Naive thymus-derived CD8-positive, alpha-beta T cell (primary cell): Measurements from ENCODE around the gene NOP56. TPM values are rescaled to one million over a fixed set of nuclear protein-coding genes. Genes with fewer than 3 reads are reported as not detected.
"Not testable (repeated sequence)": the region's sequence is repeated elsewhere in the genome, so short reads cannot be mapped to it uniquely, and the experiment has no call there.

Experiments
- ATAC-seq, 2 donors: fragments of 150-1000 bp; cut with Tn5 transposase in 1 of 2; sonication (Bioruptor Pico), chemical (Tn5 transposase) in 1 of 2; 1 replicate in 1 of 2; 2 replicates in 1 of 2; pipeline ENCODE4 v1.10.0; 2021; ENCODE audit warnings: mild to moderate bottlenecking in 2 of 2, moderate library complexity in 2 of 2
- POLR2A ChIA-PET: fragments of 350-600 bp; sonication (Branson Sonifier 250); formaldehyde crosslinking; loops from one replicate; lab custom pipeline; 2021; ENCODE audit warnings: antibody characterized with exemption; lab: Charles Lee
- DNase-seq, 10 donors: peaks; one replicate each; pipeline versions ENCODE4 v3.0.0 to v3.0.0-alpha.2; 2020 to 2022
- H3K27ac Mint-ChIP-seq, 10 donors: one replicate each; pipeline ENCODE4 v1.8.0; 2020 to 2022; ENCODE audit warnings: mild to moderate bottlenecking in 10 of 10, mixed read lengths in 10 of 10, moderate library complexity in 4 of 10, inconsistent platforms in 1 of 10
- H3K27me3 Mint-ChIP-seq, 5 donors: one replicate each; pipeline ENCODE4 v1.8.0; 2021 to 2022; ENCODE audit warnings: mixed read lengths in 5 of 5
- H3K36me3 Mint-ChIP-seq, 3 donors: one replicate each; pipeline ENCODE4 v1.8.0; 2020 to 2022; ENCODE audit warnings: mixed read lengths in 3 of 3, mild to moderate bottlenecking in 2 of 3, inconsistent platforms in 1 of 3
- H3K4me1 Mint-ChIP-seq, 4 donors: one replicate each; pipeline ENCODE4 v1.8.0; 2021 to 2022; ENCODE audit warnings: mixed read lengths in 4 of 4
- H3K4me3 Mint-ChIP-seq, 10 donors: one replicate each; pipeline ENCODE4 v1.8.0; 2020 to 2022; ENCODE audit warnings: mild to moderate bottlenecking in 10 of 10, mixed read lengths in 10 of 10, moderate library complexity in 6 of 10, inconsistent platforms in 1 of 10
- H3K9me3 Mint-ChIP-seq, 9 donors: one replicate each; pipeline ENCODE4 v1.8.0; 2020 to 2022; ENCODE audit warnings: mixed read lengths in 9 of 9, mild to moderate bottlenecking in 3 of 9, inconsistent platforms in 1 of 9, moderate library complexity in 1 of 9
- polyA plus RNA-seq, 3 donors: library from polyadenylated mRNA; unstranded; fragments of 300-500 nt; fragmentation: Illumina TruSeq; gene quantifications; one replicate each; pipeline ENCODE4 v1.2.3, GENCODE V29; 2021
- total RNA-seq, 8 experiments: library from RNA in 2 of 8; stranded (reverse) in 2 of 8; gene quantifications; one replicate each; pipeline ENCODE4 v1.2.3 and lab custom pipeline; 2021 to 2026

Gene NOP56
- total and polyA plus RNA-seq, 5 experiments from 2014 or later = 72.3 to 279 (median 115) TPM

GRCh38 chr20:2663887-2664719 is 11.7 kb downstream of the NOP56 start, which contains the start of gene IDH3B:
TSS of gene IDH3B (minus strand) at chr20:2664216. CDS start at chr20:2664188, 28 bp downstream.
- no peaks in the 10 kb centered on the region for H3K9me3 Mint-ChIP-seq
- H3K27ac Mint-ChIP-seq = peak within 1 kb of the TSS; percentile 92 to 100 (median 96)
- ATAC-seq = peak; percentile 98 to 99
- POLR2A ChIA-PET = interaction anchor here (0.6 to 5.9 kb wide), 22 partner anchors 9 to 562 kb away, joined by 3 to 150 read pairs (median 4); partner anchors contain the start of genes NOP56, PCED1A, SNRPB and VPS16
- H3K4me3 Mint-ChIP-seq = peak within 1 kb of the TSS; percentile 89 to 99 (median 92)
- peak; percentile 80 to 94 (median 91) for DNase-seq
- peaks cover 0 to 7% (median 0%) of the 10 kb centered on the region in 5 donors for H3K27me3 Mint-ChIP-seq
- H3K36me3 Mint-ChIP-seq = peaks cover 4 to 38% (median 12%) of the 10 kb centered on the region in 3 donors
- H3K4me1 Mint-ChIP-seq = peaks cover 12 to 37% (median 26%) of the 10 kb centered on the region in 4 donors

GRCh38 chr20:2671977-2672376 is 19.5 kb downstream of the NOP56 start:
- no peak for ATAC-seq
- no peaks in the 10 kb centered on the region for H3K4me1 Mint-ChIP-seq

GRCh38 chr20:2672446-2672845 is 20.0 kb downstream of the NOP56 start:
- ATAC-seq = no peak
- H3K9me3 Mint-ChIP-seq = no peaks in the 10 kb centered on the region
- H3K36me3 Mint-ChIP-seq = no peaks in the 10 kb centered on the region
- H3K4me1 Mint-ChIP-seq = no peaks in the 10 kb centered on the region
- no peak for DNase-seq
- peak overlapping the region in 1 of 10 donors; percentile 10 for H3K27ac Mint-ChIP-seq
- no peak overlapping the region for H3K4me3 Mint-ChIP-seq
- POLR2A ChIA-PET = interaction anchor here (1.2 kb wide), 1 partner anchor 8 kb away, joined by 3 read pairs; the partner anchor contains the start of gene IDH3B
- peaks cover 0 to 7% (median under 1%) of the 10 kb centered on the region in 5 donors for H3K27me3 Mint-ChIP-seq

More at GRCh38 chr20:2671977-2672376, 19.5 kb downstream of the NOP56 start:
- Mint-ChIP-seq H3K27ac (peak overlapping the region in 1 of 10 donors; percentile 10), H3K27me3 (peaks cover 0 to 7% (median 0%) of the 10 kb centered on the region in 5 donors), H3K36me3 (no peaks in the 10 kb centered on the region), H3K4me3 (no peak overlapping the region), H3K9me3 (no peaks in the 10 kb centered on the region)
- POLR2A ChIA-PET = interaction anchor here (1.1 to 1.2 kb wide), 2 partner anchors 8 to 20 kb away, joined by 3 read pairs; partner anchors contain the start of genes IDH3B and NOP56
- no peak for DNase-seq

- no peaks in the 10 kb centered on the region for H3K4me1 Mint-ChIP-seq
- POLR2A ChIA-PET = interaction anchor here (0.6 to 1.2 kb wide), 4 partner anchors 9 to 66 kb away, joined by 3 to 10 read pairs (median 4); partner anchors contain the start of gene IDH3B
- no peak overlapping the region for H3K27ac Mint-ChIP-seq
- no peaks in the 10 kb centered on the region for H3K36me3 Mint-ChIP-seq
- no peaks in the 10 kb centered on the region for H3K9me3 Mint-ChIP-seq
- DNase-seq (no peak), ATAC-seq (no peak)
- H3K4me3 Mint-ChIP-seq = no peak overlapping the region
- peaks cover 0 to 9% (median 4%) of the 10 kb centered on the region in 5 donors for H3K27me3 Mint-ChIP-seq
Measured at GRCh38 chr20:2673453-2673852, 21.0 kb downstream of the NOP56 start.

- POLR2A ChIA-PET = interaction anchor here (0.6 to 0.7 kb wide), 2 partner anchors 40 to 404 kb away, joined by 3 to 5 read pairs; no protein-coding TSS in a partner anchor
- peaks cover 13 to 34% (median 24%) of the 10 kb centered on the region in 5 donors for H3K27me3 Mint-ChIP-seq
- no peaks in the 10 kb centered on the region for H3K4me1 Mint-ChIP-seq
- H3K9me3 Mint-ChIP-seq = no peaks in the 10 kb centered on the region
- DNase-seq (no peak), ATAC-seq (no peak)
- H3K36me3 Mint-ChIP-seq = no peaks in the 10 kb centered on the region
- H3K4me3 Mint-ChIP-seq = no peak overlapping the region
- H3K27ac Mint-ChIP-seq = no peak overlapping the region
Measured at GRCh38 chr20:2680046-2680445, 27.6 kb downstream of the NOP56 start.

- H3K4me1 Mint-ChIP-seq, H3K4me3 Mint-ChIP-seq, POLR2A ChIA-PET, H3K36me3 Mint-ChIP-seq, H3K9me3 Mint-ChIP-seq, ATAC-seq, DNase-seq: not testable (repeated sequence)
- Mint-ChIP-seq H3K27ac (peak overlapping the region in 1 of 10 donors; percentile 34), H3K27me3 (peaks cover 13 to 31% (median 24%) of the 10 kb centered on the region in 5 donors)
Measured at GRCh38 chr20:2682040-2682439, 29.6 kb downstream of the NOP56 start.

- not testable (repeated sequence) for H3K36me3 Mint-ChIP-seq, ATAC-seq, H3K4me3 Mint-ChIP-seq, H3K9me3 Mint-ChIP-seq, H3K27ac Mint-ChIP-seq, DNase-seq
- Mint-ChIP-seq H3K27me3 (peaks cover 13 to 28% (median 21%) of the 10 kb centered on the region in 5 donors), H3K4me1 (peaks cover 4 to 18% (median 12%) of the 10 kb centered on the region in 4 donors)
- POLR2A ChIA-PET = interaction anchor here (0.6 kb wide), 1 partner anchor 15 kb away, joined by 4 read pairs; no protein-coding TSS in a partner anchor
Measured at GRCh38 chr20:2684817-2685216, 32.4 kb downstream of the NOP56 start.

GRCh38 chr20:2687514-2687913 is 35.1 kb downstream of the NOP56 start:
- H3K4me3 Mint-ChIP-seq = peak overlapping the region in 9 of 10 donors; percentile 43 to 71 (median 56)
- ATAC-seq = no peak
- peaks cover 21 to 33% (median 28%) of the 10 kb centered on the region in 4 donors for H3K4me1 Mint-ChIP-seq
- POLR2A ChIA-PET = interaction anchor here (0.7 to 3.3 kb wide), 7 partner anchors 12 to 65 kb away, joined by 3 to 16 read pairs (median 6); partner anchors contain the start of genes IDH3B and NOP56
- peaks cover 3 to 28% (median 8%) of the 10 kb centered on the region in 5 donors for H3K27me3 Mint-ChIP-seq
- no peaks in the 10 kb centered on the region for H3K9me3 Mint-ChIP-seq
- H3K36me3 Mint-ChIP-seq = no peaks in the 10 kb centered on the region
- no peak for DNase-seq
- H3K27ac Mint-ChIP-seq = peak overlapping the region in 5 of 10 donors; percentile 9 to 80 (median 31)

GRCh38 chr20:2688041-2688591 is 35.7 kb downstream of the NOP56 start:
- DNase-seq = peak; percentile 70 to 89 (median 78)
- peak overlapping the region; percentile 9 to 82 (median 54) for H3K27ac Mint-ChIP-seq
- no peaks in the 10 kb centered on the region for H3K9me3 Mint-ChIP-seq
- H3K4me3 Mint-ChIP-seq = peak overlapping the region in 9 of 10 donors; percentile 43 to 71 (median 56)
- peak; percentile 78 to 91 for ATAC-seq
- peaks cover 21 to 33% (median 28%) of the 10 kb centered on the region in 4 donors for H3K4me1 Mint-ChIP-seq
- no peaks in the 10 kb centered on the region for H3K36me3 Mint-ChIP-seq
- POLR2A ChIA-PET = interaction anchor here (0.6 to 3.3 kb wide), 10 partner anchors 10 to 65 kb away, joined by 3 to 16 read pairs (median 4); partner anchors contain the start of genes IDH3B and NOP56
- H3K27me3 Mint-ChIP-seq = peaks cover 2 to 25% (median 5%) of the 10 kb centered on the region in 5 donors

- no peaks in the 10 kb centered on the region for H3K36me3 Mint-ChIP-seq
- peaks cover 24 to 33% (median 28%) of the 10 kb centered on the region in 4 donors for H3K4me1 Mint-ChIP-seq
- ATAC-seq (no peak), DNase-seq (no peak)
- peaks cover 4 to 27% (median 12%) of the 10 kb centered on the region in 5 donors for H3K27me3 Mint-ChIP-seq
- no peaks in the 10 kb centered on the region for H3K9me3 Mint-ChIP-seq
- POLR2A ChIA-PET = interaction anchor here (0.8 to 3.3 kb wide), 2 partner anchors 27 to 52 kb away, joined by 3 to 10 read pairs; partner anchors contain the start of gene IDH3B
- H3K4me3 Mint-ChIP-seq = peak overlapping the region in 2 of 10 donors; percentile 8 to 45
- peak overlapping the region in 1 of 10 donors; percentile 31 for H3K27ac Mint-ChIP-seq
Measured at GRCh38 chr20:2690213-2690612, 37.8 kb downstream of the NOP56 start.

GRCh38 chr20:2690718-2691117 is 38.3 kb downstream of the NOP56 start:
- DNase-seq (no peak), ATAC-seq (no peak)
- Mint-ChIP-seq H3K27me3 (peaks cover 5 to 30% (median 17%) of the 10 kb centered on the region in 5 donors), H3K4me1 (peaks cover 24 to 33% (median 28%) of the 10 kb centered on the region in 4 donors), H3K27ac (peak overlapping the region in 7 of 10 donors; percentile 25 to 97 (median 69)), H3K4me3 (peak overlapping the region; percentile 86 to 95 (median 94)), H3K9me3 (no peaks in the 10 kb centered on the region), H3K36me3 (no peaks in the 10 kb centered on the region)
- POLR2A ChIA-PET = interaction anchor here (0.8 to 4.3 kb wide), 3 partner anchors 49 to 52 kb away, joined by 3 to 21 read pairs (median 8); no protein-coding TSS in a partner anchor
